GM19455 (cell line): ENCODE results near the gene MYO5B.

Experiments used
- ATAC-seq: cut with Tn5 transposase; IDR thresholded peaks from one replicate; pipeline ENCODE4 v1.9.1; 2021; ENCODE audit not compliant: unreplicated experiment

Gene MYO5B

GRCh38 chr18:50074404-50074803 is 120.5 kb downstream of the MYO5B start:
- ATAC-seq: no peak

- no peak for ATAC-seq
Observed at GRCh38 chr18:50073319-50073718, 121.6 kb downstream of the MYO5B start.

DNA sequence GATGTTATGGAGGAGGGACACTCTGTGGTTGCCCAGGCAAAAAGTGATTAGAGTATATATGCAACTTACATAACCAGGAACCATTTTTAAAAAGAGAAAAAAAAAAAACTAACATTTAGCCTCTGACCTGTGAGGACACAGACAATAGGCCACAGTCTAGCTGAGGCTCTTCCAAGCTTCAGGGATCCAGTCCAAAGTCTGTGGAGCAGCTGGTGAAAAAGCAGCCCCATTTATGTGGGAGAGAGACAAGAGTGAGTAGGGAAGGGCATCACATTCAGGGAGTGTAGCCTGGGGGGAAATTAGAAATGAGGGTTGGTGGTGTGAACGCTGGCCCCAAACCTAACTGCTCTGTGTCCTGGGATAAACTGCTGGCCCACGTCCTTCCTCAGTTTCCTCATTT is 122.8 kb downstream of the MYO5B start:
- ATAC-seq: no peak

- ATAC-seq: no peak
Observed at GRCh38 chr18:50071397-50071796, 123.5 kb downstream of the MYO5B start.

DNA sequence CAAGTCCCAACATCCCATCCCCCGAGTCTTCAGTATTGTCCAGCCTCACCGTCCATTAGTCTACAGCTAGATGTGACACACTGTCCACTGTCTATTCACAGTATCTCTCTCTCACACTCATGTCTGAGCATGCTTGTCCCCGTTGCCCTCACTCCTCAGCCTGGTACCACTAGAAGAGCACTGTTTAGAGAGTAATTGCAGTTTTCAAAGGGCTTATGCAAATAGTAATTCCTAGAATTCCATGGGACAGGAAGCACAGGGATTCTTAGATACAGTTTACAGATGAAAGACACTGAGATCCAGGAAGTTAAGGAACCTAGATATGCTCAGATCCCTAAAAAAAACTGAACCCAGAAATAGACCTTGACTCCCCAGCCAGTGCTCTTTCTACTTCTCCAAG is 125.5 kb downstream of the MYO5B start:
- ATAC-seq: no peak

GRCh38 chr18:50065527-50065926 is 129.4 kb downstream of the MYO5B start:
- ATAC-seq: no peak

DNA sequence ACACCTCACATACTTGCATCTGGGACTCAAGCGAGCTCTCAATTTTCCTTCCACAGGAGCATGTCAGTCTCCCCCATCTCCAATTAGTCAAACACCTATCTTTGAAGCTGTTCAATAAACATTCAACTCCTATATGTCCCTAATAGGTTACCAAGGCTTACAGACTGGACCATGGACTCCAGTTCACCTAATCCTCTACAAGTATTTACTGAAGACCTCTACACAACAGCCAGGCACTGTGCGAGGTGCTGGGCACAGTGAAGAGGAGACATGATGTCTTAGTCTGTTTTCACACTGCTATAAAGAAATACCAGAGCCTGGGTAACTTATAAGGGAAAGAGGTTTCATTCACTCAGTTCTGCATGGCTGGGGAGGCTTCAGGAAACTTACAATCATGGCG is 129.9 kb downstream of the MYO5B start:
- no peak for ATAC-seq

DNA sequence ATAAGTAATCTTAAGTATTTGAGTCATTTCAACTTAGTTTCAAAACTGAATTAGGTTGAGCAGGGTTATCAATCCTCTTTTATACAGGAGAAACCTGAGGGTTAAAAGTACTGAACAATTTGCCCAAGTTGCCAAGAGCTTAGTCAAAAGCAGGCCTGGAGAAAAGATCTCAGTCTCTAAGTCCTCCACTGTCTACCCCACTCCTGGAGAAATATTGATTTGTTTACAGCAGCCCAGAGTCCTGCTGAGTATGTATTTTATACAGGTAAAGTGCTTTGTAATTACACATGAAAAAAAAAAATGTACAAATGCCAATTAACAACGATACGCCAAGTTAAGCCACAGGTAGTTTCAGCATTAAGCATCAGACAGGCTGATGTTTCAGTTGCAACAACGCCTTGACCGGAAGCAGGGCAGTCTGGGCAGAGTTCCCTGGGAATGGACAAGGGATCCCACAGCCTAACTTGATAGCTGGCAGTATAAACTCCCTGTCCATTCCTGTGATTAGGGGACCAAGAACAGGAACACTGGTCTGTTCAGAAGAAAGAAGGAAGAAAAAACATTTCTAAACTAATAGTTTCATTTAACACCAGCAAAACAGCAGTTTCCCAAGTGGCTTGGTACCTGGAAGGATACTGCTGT is 132.9 kb downstream of the MYO5B start:
- ATAC-seq: no peak

GRCh38 chr18:50060822-50061221 is 134.1 kb downstream of the MYO5B start:
- ATAC-seq: no peak

DNA sequence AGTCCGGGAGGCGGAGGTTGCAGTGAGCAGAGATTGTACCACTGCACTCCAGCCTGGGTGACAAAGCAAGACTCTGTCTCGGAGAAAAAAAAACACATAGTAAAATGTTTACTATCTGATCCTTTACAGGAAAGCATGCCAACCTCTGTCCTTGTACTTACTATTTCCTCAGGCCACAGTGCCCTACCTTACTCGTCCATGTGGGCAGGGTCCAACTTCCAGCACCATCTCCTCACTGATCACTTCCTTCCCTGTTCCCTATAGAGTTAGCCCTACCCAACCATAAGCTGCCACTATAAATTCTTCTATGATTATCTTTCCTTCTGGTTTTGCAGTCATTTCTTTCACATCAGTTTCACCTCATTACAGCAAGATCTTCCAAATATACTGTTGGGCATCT is 136.2 kb downstream of the MYO5B start:
- ATAC-seq: no peak

- no peak for ATAC-seq
Observed at GRCh38 chr18:50057009-50057408, 137.9 kb downstream of the MYO5B start.

DNA sequence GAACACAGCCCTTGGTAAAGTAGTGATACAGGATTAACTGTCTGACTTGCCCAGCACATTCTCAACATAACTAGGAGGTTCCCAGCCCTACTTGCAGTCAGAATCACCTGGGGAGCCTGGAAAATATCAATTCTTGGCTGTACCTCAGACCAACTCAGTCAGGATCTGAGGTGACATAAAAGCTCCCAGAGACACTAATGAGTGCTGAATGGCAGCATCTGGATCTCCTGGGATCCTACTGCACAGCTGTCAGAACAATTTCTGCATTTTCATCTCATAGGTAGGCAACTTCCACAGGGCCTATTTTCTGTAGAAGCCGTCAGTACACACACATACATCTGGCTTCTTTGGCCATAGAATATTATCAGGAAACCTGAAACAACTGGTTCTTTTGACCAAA is 138.8 kb downstream of the MYO5B start:
- ATAC-seq: no peak

GRCh38 chr18:50055488-50055887 is 139.5 kb downstream of the MYO5B start:
- no peak for ATAC-seq

DNA sequence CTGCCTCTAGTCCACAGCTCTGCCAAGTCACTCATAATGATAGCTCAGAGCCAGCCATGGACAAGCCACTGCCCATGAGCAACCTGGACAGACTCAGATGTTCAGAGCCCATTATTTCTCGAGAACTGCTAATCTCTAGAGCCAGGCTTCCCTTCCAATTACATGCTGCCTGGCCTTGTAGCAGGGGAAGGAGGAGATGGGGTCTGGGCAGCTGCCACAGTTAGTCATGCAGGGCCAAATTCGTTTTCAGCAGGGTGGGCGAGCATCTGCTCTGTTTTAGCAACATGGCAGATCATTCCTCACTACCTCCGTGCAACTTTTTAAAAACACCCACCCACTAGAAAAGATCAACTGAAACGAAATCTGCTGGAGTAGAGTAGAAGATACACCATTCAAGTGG is 141.8 kb downstream of the MYO5B start:
- ATAC-seq: no peak

- no peak for ATAC-seq
Observed at GRCh38 chr18:50051288-50051687, 143.7 kb downstream of the MYO5B start.

DNA sequence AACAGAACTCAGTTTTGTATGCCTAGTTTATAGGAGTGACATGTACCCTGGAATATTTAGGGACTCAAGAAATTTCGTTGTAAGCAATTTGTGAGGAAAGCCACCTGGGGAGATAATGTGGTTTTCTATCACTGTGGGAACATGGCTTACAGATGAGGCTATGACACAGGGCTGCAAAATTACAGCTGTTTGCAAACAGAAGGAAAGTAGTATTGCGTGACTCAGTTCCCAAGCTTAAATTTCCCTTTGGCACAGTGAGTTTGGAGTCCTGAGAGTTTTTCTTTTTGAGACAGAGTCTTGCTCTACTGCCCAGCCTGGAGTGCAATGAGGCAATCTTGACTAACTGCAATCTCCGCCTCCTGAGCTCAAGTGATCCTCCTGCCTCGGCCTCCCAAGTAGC is 149.8 kb downstream of the MYO5B start:
- no peak for ATAC-seq

GRCh38 chr18:50044402-50044801 is 150.5 kb downstream of the MYO5B start:
- ATAC-seq: no peak

- no peak for ATAC-seq
Observed at GRCh38 chr18:50042611-50043010, 152.3 kb downstream of the MYO5B start.

DNA sequence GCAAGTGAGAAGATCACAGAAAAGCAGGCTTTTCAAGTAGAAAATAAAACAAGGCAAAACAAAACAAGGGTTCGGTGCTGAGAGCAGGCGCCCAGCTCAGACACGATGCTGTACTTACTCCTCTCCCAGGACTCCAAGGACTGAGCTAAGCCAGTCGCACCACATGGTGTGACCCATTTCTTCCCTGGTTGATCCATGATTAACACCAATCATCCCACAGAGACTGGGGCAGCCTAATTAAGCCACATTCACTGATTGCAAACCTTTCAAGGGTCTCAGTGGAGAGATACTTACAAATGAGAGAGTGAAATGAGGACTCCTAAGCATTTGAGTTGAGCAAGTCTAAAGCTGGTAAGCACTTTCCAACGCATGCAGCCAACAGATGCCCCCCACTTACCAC is 155.2 kb downstream of the MYO5B start:
- ATAC-seq: no peak

DNA sequence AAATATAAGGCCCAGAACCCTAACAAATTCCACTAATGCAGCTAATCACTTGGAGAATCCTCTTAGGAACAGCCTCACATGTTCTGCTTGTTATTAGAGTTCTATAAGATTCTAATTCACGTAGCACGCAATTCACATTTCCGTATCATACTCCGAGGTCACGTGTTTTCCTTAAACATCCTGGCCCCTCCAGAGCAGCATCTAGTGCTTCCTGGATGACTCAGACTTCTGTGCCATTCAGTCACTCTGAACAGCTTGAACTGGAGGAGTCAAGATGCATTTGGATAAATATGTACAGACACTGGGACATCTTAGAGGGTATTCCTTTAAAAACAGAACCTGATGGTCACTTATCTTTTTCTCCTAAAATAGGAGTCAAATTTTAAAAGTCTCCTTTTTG is 156.5 kb downstream of the MYO5B start:
- ATAC-seq: no peak

DNA sequence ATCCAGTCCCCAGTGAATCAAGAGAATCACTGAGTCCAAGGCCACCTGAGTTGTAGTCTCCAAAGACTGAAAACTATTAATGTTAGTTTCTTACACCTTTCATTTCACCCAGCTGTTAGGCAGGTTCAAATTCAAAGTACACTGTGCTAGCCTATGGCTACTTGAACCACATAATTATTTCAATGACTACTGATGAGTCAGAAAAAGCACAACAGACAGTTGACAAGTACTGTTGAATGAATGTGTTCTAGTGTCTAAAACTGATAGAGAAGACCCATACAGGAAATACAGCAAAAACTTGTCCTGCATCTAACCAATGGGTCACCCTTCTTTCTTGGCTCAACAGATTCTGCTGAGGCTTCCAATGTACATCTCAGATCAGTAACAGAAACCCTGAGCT is 160.9 kb downstream of the MYO5B start:
- ATAC-seq: no peak

GRCh38 chr18:50033004-50033403 is 161.9 kb downstream of the MYO5B start:
- ATAC-seq: no peak

- no peak for ATAC-seq
Observed at GRCh38 chr18:50030146-50030545, 164.8 kb downstream of the MYO5B start.

DNA sequence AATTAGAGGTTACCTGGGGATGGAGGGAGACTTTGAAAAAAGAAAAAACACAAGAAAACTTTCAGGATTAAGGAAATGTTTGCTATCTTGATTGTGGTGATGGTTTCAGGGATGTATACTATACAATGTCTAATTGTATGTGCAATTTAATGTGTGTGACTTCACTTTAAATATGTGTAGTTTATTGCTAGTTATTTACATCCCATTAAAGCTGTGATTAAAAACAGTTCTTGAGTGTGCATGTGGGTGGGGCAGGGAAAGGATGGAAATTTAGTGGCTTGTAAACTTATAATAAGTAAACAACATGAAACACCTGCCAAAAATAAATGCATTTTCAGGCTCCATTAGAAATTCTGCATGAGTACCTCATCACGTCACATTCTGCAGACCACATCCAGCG is 167.0 kb downstream of the MYO5B start:
- no peak for ATAC-seq
